GM23248 (cell line): ENCODE data around the gene TYMP. TPM values are rescaled to one million over a fixed set of nuclear protein-coding genes. Genes with fewer than 3 reads are reported as not detected.
"Not testable (repeated sequence)": the region's sequence is repeated elsewhere in the genome, so short reads cannot be mapped to it uniquely, and the experiment has no call there.

ENCODE experiments used
- DNase-seq: peaks from one replicate; pipeline ENCODE4 v3.0.0-alpha.2; 2015
- H2AFZ ChIP-seq: fragments of 200-600 bp; sonication (generic); 2 replicates; pipeline ENCODE4 v1.6.1; 2016; ENCODE audit warnings: antibody characterized with exemption
- H3F3A ChIP-seq: fragments of 200-600 bp; sonication (generic); 2 replicates; pipeline ENCODE4 v1.6.1; 2016; ENCODE audit warnings: mild to moderate bottlenecking, antibody characterized with exemption, mixed run types; ENCODE audit not compliant: insufficient read depth
- H3K27ac ChIP-seq: fragments of 200-600 bp; sonication (generic); 2 replicates; pipeline ENCODE4 v1.5.1; 2016; ENCODE audit warnings: mild to moderate bottlenecking
- H3K27me3 ChIP-seq: fragments of 200-600 bp; sonication (generic); replicated peaks from 2 replicates; pipeline ENCODE4 v1.6.1; 2016; ENCODE audit warnings: mild to moderate bottlenecking; ENCODE audit not compliant: insufficient read depth
- H3K36me3 ChIP-seq: fragments of 200-600 bp; sonication (generic); 2 replicates; pipeline ENCODE4 v1.6.1; 2016; ENCODE audit warnings: low read depth, mild to moderate bottlenecking
- H3K4me1 ChIP-seq: fragments of 200-600 bp; sonication (generic); 2 replicates; pipeline ENCODE4 v1.6.1; 2016; ENCODE audit warnings: mild to moderate bottlenecking; ENCODE audit not compliant: insufficient read depth
- H3K4me2 ChIP-seq: fragments of 200-600 bp; sonication (generic); one replicate; pipeline ENCODE4 v1.6.1; 2016; ENCODE audit warnings: mild to moderate bottlenecking; ENCODE audit not compliant: unreplicated experiment
- H3K4me3 ChIP-seq: fragments of 200-600 bp; sonication (generic); 2 replicates; pipeline ENCODE4 v1.5.1; 2016; ENCODE audit warnings: mild to moderate bottlenecking
- H3K79me2 ChIP-seq: fragments of 200-600 bp; sonication (generic); 2 replicates; pipeline ENCODE4 v1.6.1; 2016; ENCODE audit warnings: mild to moderate bottlenecking; ENCODE audit not compliant: insufficient read depth
- H3K9ac ChIP-seq: fragments of 200-600 bp; sonication (generic); 2 replicates; pipeline ENCODE4 v1.6.1; 2016; ENCODE audit warnings: mild to moderate bottlenecking
- H3K9me2 ChIP-seq: fragments of 200-600 bp; sonication (generic); 2 replicates; pipeline ENCODE4 v1.6.1; 2016; ENCODE audit warnings: mixed run types, mild to moderate bottlenecking, moderate library complexity; ENCODE audit not compliant: insufficient read depth
- H3K9me3 ChIP-seq: fragments of 200-600 bp; sonication (generic); one replicate; pipeline ENCODE4 v1.6.1; 2017; ENCODE audit warnings: low read depth
- H4K20me1 ChIP-seq: fragments of 200-600 bp; sonication (generic); 2 replicates; pipeline ENCODE4 v1.6.0; 2016; ENCODE audit not compliant: insufficient read depth
- EZH2 ChIP-seq: fragments of 200-600 bp; sonication (generic); IDR thresholded peaks from 2 replicates; pipeline ENCODE4 v1.6.1; 2018; ENCODE audit warnings: antibody characterized with exemption, mild to moderate bottlenecking; ENCODE audit not compliant: insufficient read depth, poor library complexity, severe bottlenecking
- EZH2phosphoT487 ChIP-seq: fragments of 200-600 bp; sonication (generic); IDR thresholded peaks from 2 replicates; pipeline ENCODE4 v1.6.1; 2018; ENCODE audit warnings: antibody characterized with exemption, moderate library complexity, mild to moderate bottlenecking, low read depth; ENCODE audit not compliant: insufficient read depth
- WGBS, 2 experiments: methylation state at CpG; one replicate each; pipeline ENCODE4 v1.1.6; 2015 to 2017; ENCODE audit warnings: low lambda C conversion rate in 2 of 2, low coverage in 1 of 2; ENCODE audit errors: missing lambda C conversion rate in 2 of 2; 5-methylcytosine and 5-hydroxymethylcytosine counted together
- in situ Hi-C: fragments of 300-500 bp; cut with MboI; formaldehyde crosslinking; loops from 2 replicates; pipeline ENCODE4 v1.15.0; 2020
- polyA plus RNA-seq: library from polyadenylated mRNA; unstranded; fragments of >200 nt; fragmentation: Nextera tagmentation; extraction: Ambion mirVana; gene quantifications from 2 replicates; pipeline ENCODE4 v1.2.1, GENCODE V29; 2016
- total RNA-seq: library from RNA; depleted of rRNA; stranded (reverse); fragments of >200 nt; shearing (Covaris generic); gene quantifications from 2 replicates; pipeline ENCODE4 v1.2.3, GENCODE V29; 2014

TYMP gene
- total and polyA plus RNA-seq, 2 experiments from 2014 or later = 24.3 to 33.2 TPM

GRCh38 chr22:50544078-50544745 lies 14.4 kb upstream of the TYMP start:
- Histone ChIP-seq H3K4me1 (peaks cover 30% of the 10 kb centered on the region), H4K20me1 (no peaks in the 10 kb centered on the region), H3K9me2 (no peaks in the 10 kb centered on the region), H3K9me3 (no peaks in the 10 kb centered on the region), H3K79me2 (no peaks in the 10 kb centered on the region), H3K36me3 (no peaks in the 10 kb centered on the region), H3K27me3 (peaks cover 8% of the 10 kb centered on the region), H3K9ac (peak overlapping the region; percentile 62), H3K4me3 (peak overlapping the region; percentile 51), H3K4me2 (peak overlapping the region; percentile 60), H2AFZ (peak overlapping the region; percentile 54), H3K27ac (0 out of 2 replicates have a peak overlapping the region, but pooled peaks have one; percentile 13), H3F3A (peaks cover 31% of the 10 kb centered on the region)
- in situ Hi-C loops = no loop called here
- TF ChIP-seq EZH2 = no peak
- TF ChIP-seq EZH2phosphoT487 = no peak
- DNase-seq = peak; percentile 90
- WGBS, 2 experiments = 6% methylated on average over 34 to 52 of the region's 52 CpGs

- Histone ChIP-seq H3K79me2 (no peaks in the 10 kb centered on the region), H3K9me2 (no peaks in the 10 kb centered on the region), H3K27ac (peak overlapping the region; percentile 99), H3K9me3 (no peaks in the 10 kb centered on the region), H3F3A (peaks cover 42% of the 10 kb centered on the region), H3K36me3 (no peaks in the 10 kb centered on the region), H3K4me3 (no peak overlapping the region), H3K9ac (no peak overlapping the region), H2AFZ (no peak overlapping the region), H3K27me3 (no peaks in the 10 kb centered on the region; the same call in 1 of the 2 replicates), H3K4me1 (peaks cover 42% of the 10 kb centered on the region), H3K4me2 (no peak overlapping the region), H4K20me1 (no peaks in the 10 kb centered on the region)
- WGBS, 2 experiments = 88% methylated on average over 19 of the region's 19 CpGs
- no peak for TF ChIP-seq EZH2phosphoT487
- no peak for TF ChIP-seq EZH2
- DNase-seq = peak; percentile 75
- in situ Hi-C loops = no loop called here
Observed at GRCh38 chr22:50542416-50542927, 12.7 kb upstream of the TYMP start.

- H3K79me2 ChIP-seq, H2AFZ ChIP-seq, H4K20me1 ChIP-seq, H3K27me3 ChIP-seq, H3K9me2 ChIP-seq, H3K36me3 ChIP-seq, H3K4me3 ChIP-seq, H3K9me3 ChIP-seq, in situ Hi-C loops: not testable (repeated sequence)
- peak; percentile 96 for DNase-seq
- H3K4me2 ChIP-seq = peak overlapping the region; percentile 1
- H3F3A ChIP-seq = peaks cover 42% of the 10 kb centered on the region
- peak overlapping the region; percentile 72 for H3K9ac ChIP-seq
- H3K4me1 ChIP-seq = peaks cover 42% of the 10 kb centered on the region
- peak overlapping the region; percentile 99 for H3K27ac ChIP-seq
- WGBS, 2 experiments = 3% methylated on average over 5 of the region's 5 CpGs
Observed at GRCh38 chr22:50541667-50542026, 11.8 kb upstream of the TYMP start.

GRCh38 chr22:50540381-50540780 lies 10.6 kb upstream of the TYMP start:
- Histone ChIP-seq H3K4me1 (peaks cover 42% of the 10 kb centered on the region), H3K4me3 (no peak overlapping the region), H3K9me2 (no peaks in the 10 kb centered on the region), H3K9me3 (no peaks in the 10 kb centered on the region), H3K36me3 (no peaks in the 10 kb centered on the region), H3K27ac (peak overlapping the region; percentile 99), H3K9ac (peak overlapping the region; percentile 90), H3K4me2 (peak overlapping the region; percentile 84), H3K27me3 (no peaks in the 10 kb centered on the region), H3F3A (peaks cover 42% of the 10 kb centered on the region), H4K20me1 (no peaks in the 10 kb centered on the region), H2AFZ (no peak overlapping the region), H3K79me2 (no peaks in the 10 kb centered on the region)
- TF ChIP-seq EZH2phosphoT487 (no peak), EZH2 (no peak)
- DNase-seq = no peak
- in situ Hi-C loops = no loop called here
- WGBS, 2 experiments = 81% methylated on average over 10 of the region's 10 CpGs

GRCh38 chr22:50537765-50538164 lies 8.0 kb upstream of the TYMP start:
- H3K4me2 ChIP-seq = peak overlapping the region; percentile 54
- peak overlapping the region; percentile 90 for H3K9ac ChIP-seq
- H3K27ac ChIP-seq = peak overlapping the region; percentile 99

More at GRCh38 chr22:50537765-50538164, 8.0 kb upstream of the TYMP start:
- no peak for TF ChIP-seq EZH2
- TF ChIP-seq EZH2phosphoT487 = no peak
- Histone ChIP-seq H3K4me3 (no peak overlapping the region), H3K36me3 (no peaks in the 10 kb centered on the region), H4K20me1 (no peaks in the 10 kb centered on the region), H3K79me2 (no peaks in the 10 kb centered on the region), H3F3A (peaks cover 44% of the 10 kb centered on the region), H3K4me1 (peaks cover 42% of the 10 kb centered on the region), H3K9me3 (no peaks in the 10 kb centered on the region), H2AFZ (peak overlapping the region; percentile 70), H3K9me2 (no peaks in the 10 kb centered on the region), H3K27me3 (no peaks in the 10 kb centered on the region)
- in situ Hi-C loops = no loop called here
- 75 to 78% methylated on average over 13 of the region's 13 CpGs for WGBS, 2 experiments
- DNase-seq = no peak
